Measurements from ENCODE around the gene TBP. TPM values are rescaled to one million over a fixed set of nuclear protein-coding genes. Genes with fewer than 3 reads are reported as not detected.

TBP gene
- total and polyA plus RNA-seq, 2 of the 13 experiments (the other 11 are each of a cell fraction or from before 2014, with no cell fraction given), result 21.7 to 28.1 TPM

GRCh38 chr6:170533792-170534191, 20.4 kb upstream of the TBP start:
- in situ Hi-C loops (cut with HindIII; ENCODE audit: extremely low pct_ligation_motif_present, low pct_unique_long_range_greater_than_20kb), result loop anchor here (5.0 kb wide), 1 partner anchor 701 kb away; no protein-coding TSS in a partner anchor
- CTCF ChIA-PET (ENCODE audit: low intra/inter-chr PET ratio, low total read pairs), result no interaction called here
- no TSS peak for BruUV-seq (replicated peaks)
- Histone ChIP-seq H3K9ac (ENCODE audit: insufficient read depth, low read depth, low read length) (no peak overlapping the region), H3K27me3 (ENCODE audit: control insufficient read depth in 1 of 2, insufficient read depth in 2 of 2, low read length in 2 of 2) (no peaks in the 10 kb centered on the region), H4K20me1 (ENCODE audit: insufficient read depth, low read length) (0 out of 2 replicates have a peak, but pooled peaks cover 2% of the 10 kb centered on the region), H3K79me2 (ENCODE audit: insufficient read depth, low read length) (no peaks in the 10 kb centered on the region), H3K4me3 (replicated peaks in 1 of 3; ENCODE audit: insufficient read depth in 1 of 3, low read depth in 2 of 3, low read length in 3 of 3) (no peak overlapping the region), H2AFZ (ENCODE audit: low read length) (no peak overlapping the region), H3K9me3 (ENCODE audit: low read length) (no peaks in the 10 kb centered on the region), H3K4me1 (ENCODE audit: insufficient read depth, low read length) (peaks cover 17% of the 10 kb centered on the region), H3K27ac (ENCODE audit: extremely low read length, insufficient read depth, low read length) (no peak overlapping the region), H3K36me3 (replicated peaks in 1 of 2; ENCODE audit: control insufficient read depth in 1 of 2, insufficient read depth in 2 of 2, low read length in 2 of 2) (peaks cover 21 to 55% of the 10 kb centered on the region in 2 experiments), H3K4me2 (ENCODE audit: low read depth, low read length) (no peak overlapping the region)
- TF ChIP-seq SKIL (CRISPR knock-in tag; IDR thresholded peaks at IDR 0.05; ENCODE audit: borderline replicate concordance) (no peak), CSRNP2 (CRISPR knock-in tag; conservative IDR thresholded peaks at IDR 0.05; ENCODE audit: low read depth) (no peak), ZBTB21 (CRISPR knock-in tag; IDR thresholded peaks at IDR 0.05) (no peak), ZBTB3 (CRISPR knock-in tag; IDR thresholded peaks at IDR 0.05; ENCODE audit: borderline replicate concordance, low read depth) (no peak), ZNF350 (CRISPR knock-in tag; IDR thresholded peaks at IDR 0.05; ENCODE audit: borderline replicate concordance, low read depth) (no peak), POLR2G (IDR thresholded peaks at IDR 0.05; ENCODE audit: low read depth, low read length) (peak; percentile 48; the same call in 1 of the 2 replicates), RBM22 (optimal IDR thresholded peaks at IDR 0.05; ENCODE audit: low read length) (peak; percentile 76), PITX1 (CRISPR knock-in tag; IDR thresholded peaks at IDR 0.05) (no peak), ZSCAN22 (CRISPR knock-in tag; IDR thresholded peaks at IDR 0.05) (no peak), POLR2AphosphoS2 (IDR thresholded peaks at IDR 0.05; ENCODE audit: low read depth, low read length) (peak; percentile 28; the same call in 1 of the 2 replicates), NKX3-1 (CRISPR knock-in tag; IDR thresholded peaks at IDR 0.05) (no peak), ZNF691 (CRISPR knock-in tag; IDR thresholded peaks at IDR 0.05; ENCODE audit: borderline replicate concordance, low read depth) (no peak)
- DNase-seq (ENCODE audit: low spot score) (no peak), FAIRE-seq (no peak), ATAC-seq (no peak)
- POLR2A ChIA-PET, result no interaction called here
- 100% methylated on average over 2 of the region's 2 CpGs for WGBS (ENCODE audit: low lambda C conversion rate)
- intact Hi-C loops (cut with micrococcal nuclease; ENCODE audit: unreplicated experiment), result loop anchor here (5.0 kb wide), 2 partner anchors 736 to 1576 kb away; no protein-coding TSS in a partner anchor

Measured in HepG2 (cell line).